Left renal pelvis (tissue), 4 donors: ENCODE data around the gene ARHGEF10L. TPM values are rescaled to one million over a fixed set of nuclear protein-coding genes. Genes with fewer than 3 reads are reported as not detected.

Source experiments
- DNase-seq, 4 donors: peaks; one replicate each; pipeline ENCODE4 v3.0.0-alpha.2; 2013; ENCODE audit warnings: low read depth in 4 of 4, low spot score in 3 of 4
- polyA plus RNA-seq, 4 donors: library from polyadenylated mRNA; unstranded; fragments of 120-200 nt; gene quantifications; one replicate each; pipeline ENCODE4 v1.2.1, GENCODE V29; 2013; ENCODE audit not compliant: insufficient read length in 4 of 4

The ARHGEF10L gene
- polyA plus RNA-seq, 4 donors = 15.4 to 62.3 (median 36.9) TPM

GRCh38 chr1:17586172-17586964 is 46.9 kb downstream of the ARHGEF10L start:
- no peak for DNase-seq

- DNase-seq = no peak
These were observed 48.2 kb downstream of the ARHGEF10L start for GRCh38 chr1:17587693-17588047.

- no peak for DNase-seq
These were observed 48.8 kb downstream of the ARHGEF10L start for GRCh38 chr1:17588048-17588871.

GRCh38 chr1:17591814-17592430 is 52.4 kb downstream of the ARHGEF10L start:
- no peak for DNase-seq

- no peak for DNase-seq
These were observed 54.5 kb downstream of the ARHGEF10L start for GRCh38 chr1:17594026-17594425.

GRCh38 chr1:17594690-17595601 is 55.4 kb downstream of the ARHGEF10L start:
- DNase-seq = no peak

GRCh38 chr1:17595602-17595925 is 56.1 kb downstream of the ARHGEF10L start:
- no peak for DNase-seq

GRCh38 chr1:17596186-17596585 is 56.7 kb downstream of the ARHGEF10L start:
- DNase-seq = no peak

- DNase-seq = no peak
These were observed 57.4 kb downstream of the ARHGEF10L start for GRCh38 chr1:17596651-17597509.

GRCh38 chr1:17597651-17598050 is 58.2 kb downstream of the ARHGEF10L start:
- DNase-seq = no peak

- no peak for DNase-seq
These were observed 58.8 kb downstream of the ARHGEF10L start for GRCh38 chr1:17598251-17598650.

- DNase-seq = no peak
These were observed 59.9 kb downstream of the ARHGEF10L start for GRCh38 chr1:17599291-17599953.

- no peak for DNase-seq
These were observed 60.4 kb downstream of the ARHGEF10L start for GRCh38 chr1:17599954-17600300.

- DNase-seq = no peak
These were observed 60.8 kb downstream of the ARHGEF10L start for GRCh38 chr1:17600321-17600720.

- no peak for DNase-seq
These were observed 62.3 kb downstream of the ARHGEF10L start for GRCh38 chr1:17601643-17602382.

GRCh38 chr1:17603091-17603841 is 63.8 kb downstream of the ARHGEF10L start:
- DNase-seq = no peak

GRCh38 chr1:17605582-17606344 is 66.3 kb downstream of the ARHGEF10L start:
- no peak for DNase-seq
